Peyer's patch (tissue), 4 donors: ENCODE data around the gene FXR1.

Source experiments
- POLR2A ChIP-seq, 2 donors: fragments of 450-650 bp; IDR thresholded peaks; one replicate each; pipeline ENCODE4 v1.5.1; 2017; ENCODE audit warnings: antibody characterized with exemption in 2 of 2, mild to moderate bottlenecking in 2 of 2, moderate library complexity in 2 of 2
- TF ChIP-seq, protein P1 (sequence below), 6 experiments: fragments of 450-650 bp in 4 of 6; fragments of 200-600 bp in 2 of 6; sonication (generic) in 1 of 6; IDR thresholded peaks; one replicate each; pipeline ENCODE4 v1.5.1; 2017 to 2019; ENCODE audit warnings: antibody characterized with exemption in 6 of 6, mild to moderate bottlenecking in 3 of 6, moderate library complexity in 1 of 6

DNA sequence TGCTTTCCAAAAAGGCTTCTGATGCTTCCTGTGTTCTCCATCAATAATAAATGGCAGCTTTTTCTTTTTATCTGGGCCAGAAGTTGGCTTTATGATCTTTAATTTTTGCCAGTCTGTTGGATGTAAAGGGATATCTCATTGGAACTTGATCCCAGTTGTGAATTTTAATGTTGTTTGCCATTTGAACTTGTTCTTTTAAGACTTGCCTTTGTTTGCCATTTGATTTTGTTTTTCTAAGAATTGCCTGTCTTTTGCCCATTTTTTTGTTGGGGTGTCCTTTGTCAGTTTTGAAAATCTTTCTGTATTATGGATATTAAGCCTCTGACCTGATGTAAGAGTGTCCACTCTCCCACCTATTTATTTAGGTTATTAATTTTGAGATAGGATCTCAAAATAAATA, 9.8 kb downstream of the FXR1 start:
- TF ChIP-seq POLR2A (IDR thresholded peaks at IDR 0.05) = no peak
- TF ChIP-seq, protein P1, sequence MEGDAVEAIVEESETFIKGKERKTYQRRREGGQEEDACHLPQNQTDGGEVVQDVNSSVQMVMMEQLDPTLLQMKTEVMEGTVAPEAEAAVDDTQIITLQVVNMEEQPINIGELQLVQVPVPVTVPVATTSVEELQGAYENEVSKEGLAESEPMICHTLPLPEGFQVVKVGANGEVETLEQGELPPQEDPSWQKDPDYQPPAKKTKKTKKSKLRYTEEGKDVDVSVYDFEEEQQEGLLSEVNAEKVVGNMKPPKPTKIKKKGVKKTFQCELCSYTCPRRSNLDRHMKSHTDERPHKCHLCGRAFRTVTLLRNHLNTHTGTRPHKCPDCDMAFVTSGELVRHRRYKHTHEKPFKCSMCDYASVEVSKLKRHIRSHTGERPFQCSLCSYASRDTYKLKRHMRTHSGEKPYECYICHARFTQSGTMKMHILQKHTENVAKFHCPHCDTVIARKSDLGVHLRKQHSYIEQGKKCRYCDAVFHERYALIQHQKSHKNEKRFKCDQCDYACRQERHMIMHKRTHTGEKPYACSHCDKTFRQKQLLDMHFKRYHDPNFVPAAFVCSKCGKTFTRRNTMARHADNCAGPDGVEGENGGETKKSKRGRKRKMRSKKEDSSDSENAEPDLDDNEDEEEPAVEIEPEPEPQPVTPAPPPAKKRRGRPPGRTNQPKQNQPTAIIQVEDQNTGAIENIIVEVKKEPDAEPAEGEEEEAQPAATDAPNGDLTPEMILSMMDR (IDR thresholded peaks at IDR 0.05) = no peak
